Astrocyte (in vitro differentiated cells and primary cell): ENCODE data around the gene EME1. TPM values are rescaled to one million over a fixed set of nuclear protein-coding genes. Genes with fewer than 3 reads are reported as not detected.

Experiments
- DNase-seq: peaks from one replicate; pipeline ENCODE4 v3.0.0-alpha.2; 2010; ENCODE audit warnings: low read depth
- FAIRE-seq: peaks from 2 replicates; lab custom pipeline; 2011; peaks lifted over from hg19 to GRCh38; lab: Jason Lieb, UNC
- H2AFZ ChIP-seq: 2 replicates; pipeline ENCODE4 v1.6.0; 2012; ENCODE audit warnings: low read depth, low read length, inconsistent platforms
- H3K27ac ChIP-seq: 2 replicates; pipeline ENCODE4 v1.5.1; 2011; ENCODE audit warnings: low read depth, low read length, inconsistent platforms
- H3K27me3 ChIP-seq: 2 replicates; pipeline ENCODE4 v1.6.0; 2011; ENCODE audit warnings: low read length, inconsistent platforms; ENCODE audit not compliant: insufficient read depth
- H3K36me3 ChIP-seq: 2 replicates; pipeline ENCODE4 v1.5.1; 2011; ENCODE audit warnings: low read length, inconsistent platforms; ENCODE audit not compliant: insufficient read depth
- H3K4me1 ChIP-seq: 2 replicates; pipeline ENCODE4 v1.5.1; 2011; ENCODE audit warnings: low read length, inconsistent platforms; ENCODE audit not compliant: insufficient read depth
- H3K4me2 ChIP-seq: 2 replicates; pipeline ENCODE4 v1.6.0; 2012; ENCODE audit warnings: low read length, inconsistent platforms
- H3K4me3 ChIP-seq: 2 replicates; pipeline ENCODE4 v1.5.1; 2011; ENCODE audit warnings: low read depth, mild to moderate bottlenecking, low read length, inconsistent platforms; ENCODE audit not compliant: insufficient read depth
- H3K79me2 ChIP-seq: 2 replicates; pipeline ENCODE4 v1.6.0; 2012; ENCODE audit warnings: mild to moderate bottlenecking, low read length, inconsistent platforms; ENCODE audit not compliant: insufficient read depth
- H3K9ac ChIP-seq: 2 replicates; pipeline ENCODE4 v1.6.0; 2012; ENCODE audit warnings: mild to moderate bottlenecking, low read length, inconsistent platforms
- H3K9me3 ChIP-seq: 2 replicates; pipeline ENCODE4 v1.5.1; 2012; ENCODE audit warnings: low read depth, mild to moderate bottlenecking, low read length, inconsistent platforms; ENCODE audit not compliant: insufficient read depth
- H4K20me1 ChIP-seq: 2 replicates; pipeline ENCODE4 v1.6.0; 2012; ENCODE audit warnings: low read length, inconsistent platforms; ENCODE audit not compliant: insufficient read depth
- H3K27ac Mint-ChIP-seq: one replicate; pipeline ENCODE4 v1.8.0; 2021; ENCODE audit warnings: mild to moderate bottlenecking, mixed read lengths; ENCODE audit not compliant: unreplicated experiment
- H3K27me3 Mint-ChIP-seq: one replicate; pipeline ENCODE4 v1.8.0; 2021; ENCODE audit warnings: low read depth, mixed read lengths; ENCODE audit not compliant: unreplicated experiment
- H3K36me3 Mint-ChIP-seq: one replicate; pipeline ENCODE4 v1.8.0; 2021; ENCODE audit warnings: low read depth, mixed read lengths; ENCODE audit not compliant: unreplicated experiment
- H3K4me1 Mint-ChIP-seq: one replicate; pipeline ENCODE4 v1.8.0; 2021; ENCODE audit warnings: low read depth, mixed read lengths; ENCODE audit not compliant: unreplicated experiment
- H3K4me3 Mint-ChIP-seq: one replicate; pipeline ENCODE4 v1.8.0; 2021; ENCODE audit warnings: mild to moderate bottlenecking, moderate library complexity, mixed read lengths; ENCODE audit not compliant: unreplicated experiment
- H3K9me3 Mint-ChIP-seq: one replicate; pipeline ENCODE4 v1.8.0; 2021; ENCODE audit warnings: mild to moderate bottlenecking, mixed read lengths; ENCODE audit not compliant: unreplicated experiment
- EZH2 ChIP-seq: IDR thresholded peaks from 2 replicates; pipeline ENCODE4 v1.6.1; 2012; ENCODE audit warnings: mild to moderate bottlenecking, low read length, inconsistent platforms; ENCODE audit not compliant: insufficient read depth
- total RNA-seq: library from RNA; stranded (reverse); gene quantifications from 2 replicates; pipeline ENCODE4 v1.2.1, GENCODE V29; 2021
- TF ChIP-seq, protein P1 (sequence below): IDR thresholded peaks from 2 replicates; pipeline ENCODE4 v1.5.1; 2011; ENCODE audit warnings: low read depth, mild to moderate bottlenecking, inconsistent platforms, low read length, moderate library complexity; ENCODE audit not compliant: insufficient read depth

Gene EME1
- total RNA-seq, 1 donor from 2014 or later, result 3.1 TPM

DNA sequence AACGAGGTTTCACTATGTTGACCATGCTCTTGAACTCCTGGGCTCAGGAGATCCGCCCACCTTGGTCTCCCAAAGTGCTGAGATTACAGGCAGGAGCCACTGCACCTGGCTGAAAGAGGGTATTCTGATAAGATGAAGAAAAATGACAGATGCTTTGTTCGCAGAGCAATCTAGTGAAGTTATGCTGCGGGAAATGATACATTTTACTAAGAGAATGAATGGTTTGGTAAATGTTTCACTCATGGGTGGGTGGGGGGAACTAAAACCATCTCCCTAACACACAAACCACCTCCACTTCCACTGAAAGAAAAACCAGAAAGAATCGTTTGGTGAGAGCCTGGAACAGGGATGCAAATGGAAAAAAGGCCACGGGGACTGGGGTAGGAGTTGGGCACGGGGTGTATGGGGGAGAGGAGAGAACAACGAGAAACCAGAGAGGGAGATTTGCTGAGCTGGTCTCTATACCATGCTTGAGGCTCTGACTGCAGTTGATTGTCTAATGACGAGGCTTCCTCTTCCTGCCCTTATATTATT lies 46.1 kb upstream of the EME1 start:
- no peaks in the 10 kb centered on the region for H3K27me3 ChIP-seq
- no peak overlapping the region for H3K9ac ChIP-seq
- DNase-seq (no peak), FAIRE-seq (no peak)
- no peaks in the 10 kb centered on the region for H3K79me2 ChIP-seq
- H3K9me3 ChIP-seq, result no peaks in the 10 kb centered on the region
- no peak overlapping the region for H2AFZ ChIP-seq
- no peaks in the 10 kb centered on the region for H3K36me3 Mint-ChIP-seq
- no peaks in the 10 kb centered on the region for H3K9me3 Mint-ChIP-seq
- H4K20me1 ChIP-seq, result no peaks in the 10 kb centered on the region
- H3K27me3 Mint-ChIP-seq, result peaks cover 32% of the 10 kb centered on the region
- H3K4me2 ChIP-seq, result no peak overlapping the region
- no peak overlapping the region for H3K4me3 ChIP-seq
- TF ChIP-seq EZH2, result no peak
- TF ChIP-seq, protein P1, sequence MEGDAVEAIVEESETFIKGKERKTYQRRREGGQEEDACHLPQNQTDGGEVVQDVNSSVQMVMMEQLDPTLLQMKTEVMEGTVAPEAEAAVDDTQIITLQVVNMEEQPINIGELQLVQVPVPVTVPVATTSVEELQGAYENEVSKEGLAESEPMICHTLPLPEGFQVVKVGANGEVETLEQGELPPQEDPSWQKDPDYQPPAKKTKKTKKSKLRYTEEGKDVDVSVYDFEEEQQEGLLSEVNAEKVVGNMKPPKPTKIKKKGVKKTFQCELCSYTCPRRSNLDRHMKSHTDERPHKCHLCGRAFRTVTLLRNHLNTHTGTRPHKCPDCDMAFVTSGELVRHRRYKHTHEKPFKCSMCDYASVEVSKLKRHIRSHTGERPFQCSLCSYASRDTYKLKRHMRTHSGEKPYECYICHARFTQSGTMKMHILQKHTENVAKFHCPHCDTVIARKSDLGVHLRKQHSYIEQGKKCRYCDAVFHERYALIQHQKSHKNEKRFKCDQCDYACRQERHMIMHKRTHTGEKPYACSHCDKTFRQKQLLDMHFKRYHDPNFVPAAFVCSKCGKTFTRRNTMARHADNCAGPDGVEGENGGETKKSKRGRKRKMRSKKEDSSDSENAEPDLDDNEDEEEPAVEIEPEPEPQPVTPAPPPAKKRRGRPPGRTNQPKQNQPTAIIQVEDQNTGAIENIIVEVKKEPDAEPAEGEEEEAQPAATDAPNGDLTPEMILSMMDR, result no peak
- H3K36me3 ChIP-seq, result no peaks in the 10 kb centered on the region
- H3K4me1 Mint-ChIP-seq, result no peaks in the 10 kb centered on the region
- peaks cover 10% of the 10 kb centered on the region for H3K4me1 ChIP-seq
- no peak overlapping the region for H3K27ac Mint-ChIP-seq
- H3K27ac ChIP-seq, result no peak overlapping the region
- no peak overlapping the region for H3K4me3 Mint-ChIP-seq

- H3K36me3 ChIP-seq, result no peaks in the 10 kb centered on the region
- no peak overlapping the region for H3K9ac ChIP-seq
- Mint-ChIP-seq H3K36me3 (peaks cover 1% of the 10 kb centered on the region), H3K9me3 (no peaks in the 10 kb centered on the region), H3K4me3 (no peak overlapping the region), H3K27ac (no peak overlapping the region), H3K4me1 (no peaks in the 10 kb centered on the region), H3K27me3 (peaks cover 40% of the 10 kb centered on the region)
- H3K9me3 ChIP-seq, result no peaks in the 10 kb centered on the region
- FAIRE-seq (no peak), DNase-seq (no peak)
- H3K79me2 ChIP-seq, result no peaks in the 10 kb centered on the region
- H3K4me2 ChIP-seq, result no peak overlapping the region
- H3K4me1 ChIP-seq, result peaks cover 13% of the 10 kb centered on the region
- no peaks in the 10 kb centered on the region for H3K27me3 ChIP-seq
- TF ChIP-seq EZH2, result no peak
- TF ChIP-seq, protein P1, result no peak
- H3K27ac ChIP-seq, result no peak overlapping the region
- H2AFZ ChIP-seq, result no peak overlapping the region
- H4K20me1 ChIP-seq, result no peaks in the 10 kb centered on the region
- no peak overlapping the region for H3K4me3 ChIP-seq
These were observed 44.4 kb upstream of the EME1 start for GRCh38 chr17:50328363-50329325.

GRCh38 chr17:50329716-50330115 lies 43.3 kb upstream of the EME1 start:
- DNase-seq (no peak), FAIRE-seq (no peak)
- Histone ChIP-seq H2AFZ (no peak overlapping the region), H3K4me2 (no peak overlapping the region), H3K4me3 (no peak overlapping the region), H3K9ac (no peak overlapping the region), H3K4me1 (peaks cover 13% of the 10 kb centered on the region), H3K27me3 (no peaks in the 10 kb centered on the region), H3K27ac (no peak overlapping the region), H3K36me3 (no peaks in the 10 kb centered on the region), H4K20me1 (no peaks in the 10 kb centered on the region), H3K79me2 (no peaks in the 10 kb centered on the region), H3K9me3 (no peaks in the 10 kb centered on the region)
- H3K9me3 Mint-ChIP-seq, result no peaks in the 10 kb centered on the region
- H3K4me1 Mint-ChIP-seq, result peaks cover 1% of the 10 kb centered on the region
- H3K27me3 Mint-ChIP-seq, result peaks cover 36% of the 10 kb centered on the region
- H3K27ac Mint-ChIP-seq, result no peak overlapping the region
- no peak overlapping the region for H3K4me3 Mint-ChIP-seq
- TF ChIP-seq, protein P1, result no peak
- TF ChIP-seq EZH2, result no peak
- H3K36me3 Mint-ChIP-seq, result peaks cover 1% of the 10 kb centered on the region
